ENCODE results near the gene RUNX2.

Gene RUNX2

GRCh38 chr6:45305546-45305945 lies 22.6 kb upstream of the RUNX2 start:
- Histone ChIP-seq H3K36me3 (ENCODE audit: insufficient read depth, low read length) (no peaks in the 10 kb centered on the region), H3K9me3 (ENCODE audit: low read length) (no peaks in the 10 kb centered on the region), H3K4me3 (ENCODE audit: low read depth in 1 of 2, low read length in 2 of 2) (no peak overlapping the region), H3K4me1 (ENCODE audit: insufficient read depth, low read length) (no peaks in the 10 kb centered on the region), H3K9ac (ENCODE audit: low read length) (no peak overlapping the region), H3K27me3 (ENCODE audit: control insufficient read depth in 1 of 2, insufficient read depth in 2 of 2, low read length in 2 of 2) (no peaks in the 10 kb centered on the region), H3K27ac (ENCODE audit: low read depth, low read length) (no peak overlapping the region)

DNA sequence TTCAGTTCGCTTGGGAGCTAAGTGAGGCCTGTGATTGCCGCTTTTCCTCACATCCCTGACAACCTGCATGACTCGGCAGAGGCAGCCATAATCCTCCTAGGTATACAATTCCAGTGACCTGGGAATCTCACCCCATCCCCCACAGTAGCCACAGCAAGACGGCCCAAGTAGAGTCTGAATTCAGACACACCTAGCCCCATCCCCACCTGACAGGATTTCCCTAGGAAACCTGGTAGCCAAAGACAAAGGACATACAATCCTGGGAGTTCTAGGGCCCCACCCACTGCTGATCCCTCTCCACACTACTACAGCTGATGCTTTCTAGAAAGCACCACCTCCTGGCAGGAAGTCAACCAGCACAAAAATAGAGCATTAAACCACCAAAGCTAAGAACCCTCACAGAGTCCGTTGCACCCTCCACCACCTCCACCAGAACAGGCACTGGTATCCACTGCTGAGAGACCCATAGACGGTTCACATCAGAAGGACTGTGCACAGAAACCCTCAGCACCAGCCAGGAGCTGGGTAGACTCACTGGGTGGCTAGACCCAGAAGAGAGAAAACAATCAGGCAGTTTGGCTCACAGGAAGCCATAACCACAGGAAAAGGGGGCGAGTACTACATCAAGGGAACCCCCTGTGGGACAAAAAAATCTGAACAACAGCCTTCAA lies 17.9 kb upstream of the RUNX2 start:
- Histone ChIP-seq H3K36me3 (ENCODE audit: insufficient read depth, low read length) (no peaks in the 10 kb centered on the region), H3K9me3 (ENCODE audit: low read length) (no peaks in the 10 kb centered on the region), H3K9ac (ENCODE audit: low read length) (no peak overlapping the region), H3K4me1 (ENCODE audit: insufficient read depth, low read length) (no peaks in the 10 kb centered on the region), H3K27ac (ENCODE audit: low read depth, low read length) (no peak overlapping the region), H3K4me3 (ENCODE audit: low read depth in 1 of 2, low read length in 2 of 2) (no peak overlapping the region), H3K27me3 (ENCODE audit: control insufficient read depth in 1 of 2, insufficient read depth in 2 of 2, low read length in 2 of 2) (no peaks in the 10 kb centered on the region)

DNA sequence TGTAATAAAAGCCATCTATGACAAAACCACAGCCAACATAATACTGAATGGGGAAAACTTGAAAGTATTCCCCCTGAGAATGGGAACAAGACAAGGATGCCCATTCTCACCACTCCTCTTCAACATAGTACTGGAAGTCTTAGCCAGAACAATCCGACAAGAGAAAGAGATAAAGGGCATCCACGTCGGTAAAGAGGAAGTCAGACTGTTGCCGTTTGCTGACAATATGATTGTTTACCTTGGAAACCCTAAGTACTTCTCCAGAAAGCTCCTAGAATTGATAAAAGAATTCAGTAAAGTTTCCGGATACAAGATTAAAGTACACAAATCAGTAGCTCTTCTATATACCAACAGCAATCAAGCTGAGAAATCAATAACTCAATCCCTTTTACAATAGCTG lies 14.0 kb upstream of the RUNX2 start:
- Histone ChIP-seq H3K27me3 (ENCODE audit: control insufficient read depth in 1 of 2, insufficient read depth in 2 of 2, low read length in 2 of 2) (no peaks in the 10 kb centered on the region), H3K4me1 (ENCODE audit: insufficient read depth, low read length) (no peaks in the 10 kb centered on the region), H3K27ac (ENCODE audit: low read depth, low read length) (no peak overlapping the region), H3K9me3 (ENCODE audit: low read length) (no peaks in the 10 kb centered on the region), H3K4me3 (ENCODE audit: low read depth in 1 of 2, low read length in 2 of 2) (no peak overlapping the region), H3K36me3 (ENCODE audit: insufficient read depth, low read length) (no peaks in the 10 kb centered on the region), H3K9ac (ENCODE audit: low read length) (no peak overlapping the region)

DNA sequence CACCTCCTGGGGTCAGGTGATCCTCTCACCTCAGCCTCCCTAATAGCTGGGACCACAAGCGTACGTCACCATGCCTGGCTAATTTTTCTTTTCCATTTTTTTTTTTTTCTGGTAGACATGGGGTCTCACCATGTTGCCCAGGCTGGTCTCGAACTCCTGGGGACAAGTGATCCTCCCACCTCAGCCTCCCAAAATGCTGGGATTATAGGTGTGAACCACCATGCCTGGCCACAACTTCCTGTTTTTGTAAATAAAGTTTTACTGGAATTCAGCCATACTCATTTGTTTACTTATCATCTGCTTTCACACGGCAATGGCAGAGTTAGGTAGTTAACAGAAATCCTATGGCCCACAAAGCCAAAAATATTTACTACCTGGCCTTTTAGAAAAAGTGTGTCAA lies 7.8 kb upstream of the RUNX2 start:
- no peak overlapping the region for H3K9ac ChIP-seq (ENCODE audit: low read length)
- H3K4me3 ChIP-seq (ENCODE audit: low read depth in 1 of 2, low read length in 2 of 2) = no peak overlapping the region
- no peaks in the 10 kb centered on the region for H3K4me1 ChIP-seq (ENCODE audit: insufficient read depth, low read length)
- no peaks in the 10 kb centered on the region for H3K36me3 ChIP-seq (ENCODE audit: insufficient read depth, low read length)
- no peak overlapping the region for H3K27ac ChIP-seq (ENCODE audit: low read depth, low read length)
- no peaks in the 10 kb centered on the region for H3K27me3 ChIP-seq (ENCODE audit: control insufficient read depth in 1 of 2, insufficient read depth in 2 of 2, low read length in 2 of 2)
- no peaks in the 10 kb centered on the region for H3K9me3 ChIP-seq (ENCODE audit: low read length)

GRCh38 chr6:45323656-45324224 lies 4.4 kb upstream of the RUNX2 start:
- H3K27ac ChIP-seq (ENCODE audit: low read depth, low read length) = no peak overlapping the region
- H3K9ac ChIP-seq (ENCODE audit: low read length) = no peak overlapping the region
- H3K36me3 ChIP-seq (ENCODE audit: insufficient read depth, low read length) = no peaks in the 10 kb centered on the region
- H3K27me3 ChIP-seq (ENCODE audit: control insufficient read depth in 1 of 2, insufficient read depth in 2 of 2, low read length in 2 of 2) = no peaks in the 10 kb centered on the region
- no peaks in the 10 kb centered on the region for H3K4me1 ChIP-seq (ENCODE audit: insufficient read depth, low read length)
- H3K4me3 ChIP-seq (ENCODE audit: low read depth in 1 of 2, low read length in 2 of 2) = no peak overlapping the region
- H3K9me3 ChIP-seq (ENCODE audit: low read length) = no peaks in the 10 kb centered on the region

DNA sequence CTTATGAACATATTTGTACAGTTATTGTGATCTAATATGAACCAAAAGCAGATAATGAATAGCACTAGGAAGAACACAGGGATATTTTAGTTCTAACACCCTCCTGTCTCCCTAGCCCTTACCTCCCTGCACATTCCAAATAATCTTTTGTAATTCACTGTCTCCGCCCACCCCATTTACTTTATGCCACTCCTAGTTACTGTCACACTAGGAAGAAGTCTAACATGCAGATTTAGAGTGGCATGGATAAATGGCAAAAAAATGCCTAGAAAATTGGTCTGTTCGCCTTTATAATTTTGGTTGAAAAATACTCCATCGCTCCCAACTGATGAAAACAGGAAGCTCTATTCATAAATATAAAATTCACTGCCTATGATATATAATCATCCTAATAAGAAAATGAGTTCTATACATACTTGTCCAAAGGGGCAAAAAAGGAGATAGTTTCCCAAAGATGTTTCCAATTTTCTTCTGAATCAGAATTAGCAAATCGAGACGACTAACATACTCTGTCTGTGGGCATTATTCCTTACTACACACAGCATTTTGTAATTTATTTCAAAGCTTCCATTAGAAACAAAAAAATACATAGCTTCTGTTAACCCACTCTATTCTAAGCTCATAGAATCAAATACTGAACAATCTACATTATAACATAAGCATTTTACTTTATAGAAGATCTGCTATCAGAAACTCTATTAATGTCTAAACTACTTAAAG lies 1.3 kb upstream of the RUNX2 start:
- no peaks in the 10 kb centered on the region for H3K27me3 ChIP-seq (ENCODE audit: control insufficient read depth in 1 of 2, insufficient read depth in 2 of 2, low read length in 2 of 2)
- H3K36me3 ChIP-seq (ENCODE audit: insufficient read depth, low read length) = no peaks in the 10 kb centered on the region
- no peak overlapping the region for H3K27ac ChIP-seq (ENCODE audit: low read depth, low read length)
- H3K4me1 ChIP-seq (ENCODE audit: insufficient read depth, low read length) = no peaks in the 10 kb centered on the region
- no peaks in the 10 kb centered on the region for H3K9me3 ChIP-seq (ENCODE audit: low read length)
- no peak overlapping the region for H3K4me3 ChIP-seq (ENCODE audit: low read depth in 1 of 2, low read length in 2 of 2)
- H3K9ac ChIP-seq (ENCODE audit: low read length) = no peak overlapping the region

- Histone ChIP-seq H3K36me3 (ENCODE audit: insufficient read depth, low read length) (no peaks in the 10 kb centered on the region), H3K4me1 (ENCODE audit: insufficient read depth, low read length) (no peaks in the 10 kb centered on the region), H3K27me3 (ENCODE audit: control insufficient read depth in 1 of 2, insufficient read depth in 2 of 2, low read length in 2 of 2) (no peaks in the 10 kb centered on the region), H3K9me3 (ENCODE audit: low read length) (no peaks in the 10 kb centered on the region), H3K27ac (ENCODE audit: low read depth, low read length) (no peak overlapping the region), H3K9ac (ENCODE audit: low read length) (no peak overlapping the region), H3K4me3 (ENCODE audit: low read depth in 1 of 2, low read length in 2 of 2) (no peak overlapping the region)
Measured at GRCh38 chr6:45328523-45328922, 393 bp downstream of the RUNX2 start.

DNA sequence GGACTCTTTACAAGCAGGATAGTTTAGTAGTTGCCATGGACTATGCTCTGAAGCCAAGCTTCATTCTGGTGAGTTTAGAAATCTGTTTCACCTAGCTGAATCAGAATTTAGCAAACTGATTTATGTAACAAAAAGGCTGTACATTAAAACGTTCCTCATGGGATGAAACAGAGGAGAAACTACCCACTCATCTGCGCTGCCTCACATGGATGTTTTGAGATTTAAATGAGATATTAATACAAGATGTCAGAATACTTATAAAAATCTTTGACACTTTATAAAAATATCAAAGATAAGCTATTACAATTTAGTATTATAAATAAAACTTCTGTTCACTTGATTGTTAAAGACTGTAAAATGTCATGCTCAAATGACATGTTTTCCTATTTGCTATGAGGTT lies 16.8 kb downstream of the RUNX2 start:
- Histone ChIP-seq H3K27me3 (ENCODE audit: control insufficient read depth in 1 of 2, insufficient read depth in 2 of 2, low read length in 2 of 2) (no peaks in the 10 kb centered on the region), H3K4me3 (ENCODE audit: low read depth in 1 of 2, low read length in 2 of 2) (no peak overlapping the region), H3K9ac (ENCODE audit: low read length) (no peak overlapping the region), H3K36me3 (ENCODE audit: insufficient read depth, low read length) (no peaks in the 10 kb centered on the region), H3K9me3 (ENCODE audit: low read length) (no peaks in the 10 kb centered on the region), H3K27ac (ENCODE audit: low read depth, low read length) (no peak overlapping the region), H3K4me1 (ENCODE audit: insufficient read depth, low read length) (no peaks in the 10 kb centered on the region)

DNA sequence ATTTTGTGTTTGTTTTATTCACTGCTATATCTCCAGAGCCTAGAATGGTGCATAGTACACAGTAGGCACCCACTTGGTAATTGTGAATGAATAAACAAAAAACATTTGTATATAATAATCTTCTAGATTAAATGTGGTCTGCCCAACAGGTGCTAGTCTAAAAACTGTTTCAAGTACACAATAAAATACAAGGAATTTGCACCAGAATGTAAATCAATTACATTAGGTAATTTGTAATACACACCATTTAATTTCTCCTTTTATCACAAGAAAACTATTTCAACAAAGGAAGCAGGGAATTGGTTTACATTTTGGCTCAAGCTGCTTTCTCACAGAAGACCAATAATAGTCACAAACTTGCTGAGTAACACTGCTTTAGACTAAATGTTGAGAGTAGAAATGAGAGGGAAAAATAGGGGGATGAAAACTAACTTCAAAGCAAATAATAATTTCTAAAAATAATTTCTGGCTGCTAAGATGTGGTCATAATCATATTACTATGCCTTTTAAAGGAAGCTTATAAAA lies 22.1 kb downstream of the RUNX2 start:
- H3K4me1 ChIP-seq (ENCODE audit: insufficient read depth, low read length) = no peaks in the 10 kb centered on the region
- H3K9ac ChIP-seq (ENCODE audit: low read length) = no peak overlapping the region
- no peaks in the 10 kb centered on the region for H3K9me3 ChIP-seq (ENCODE audit: low read length)

GRCh38 chr6:45351076-45351475 lies 22.9 kb downstream of the RUNX2 start:
- Histone ChIP-seq H3K4me3 (ENCODE audit: low read depth in 1 of 2, low read length in 2 of 2) (no peak overlapping the region), H3K9ac (ENCODE audit: low read length) (no peak overlapping the region), H3K4me1 (ENCODE audit: insufficient read depth, low read length) (no peaks in the 10 kb centered on the region), H3K9me3 (ENCODE audit: low read length) (no peaks in the 10 kb centered on the region), H3K36me3 (ENCODE audit: insufficient read depth, low read length) (no peaks in the 10 kb centered on the region), H3K27me3 (ENCODE audit: control insufficient read depth in 1 of 2, insufficient read depth in 2 of 2, low read length in 2 of 2) (no peaks in the 10 kb centered on the region), H3K27ac (ENCODE audit: low read depth, low read length) (no peak overlapping the region)

More for the DNA sequence above, 22.1 kb downstream of the RUNX2 start:
- Histone ChIP-seq H3K27me3 (ENCODE audit: control insufficient read depth in 1 of 2, insufficient read depth in 2 of 2, low read length in 2 of 2) (no peaks in the 10 kb centered on the region), H3K4me3 (ENCODE audit: low read depth in 1 of 2, low read length in 2 of 2) (no peak overlapping the region), H3K36me3 (ENCODE audit: insufficient read depth, low read length) (no peaks in the 10 kb centered on the region), H3K27ac (ENCODE audit: low read depth, low read length) (no peak overlapping the region)

DNA sequence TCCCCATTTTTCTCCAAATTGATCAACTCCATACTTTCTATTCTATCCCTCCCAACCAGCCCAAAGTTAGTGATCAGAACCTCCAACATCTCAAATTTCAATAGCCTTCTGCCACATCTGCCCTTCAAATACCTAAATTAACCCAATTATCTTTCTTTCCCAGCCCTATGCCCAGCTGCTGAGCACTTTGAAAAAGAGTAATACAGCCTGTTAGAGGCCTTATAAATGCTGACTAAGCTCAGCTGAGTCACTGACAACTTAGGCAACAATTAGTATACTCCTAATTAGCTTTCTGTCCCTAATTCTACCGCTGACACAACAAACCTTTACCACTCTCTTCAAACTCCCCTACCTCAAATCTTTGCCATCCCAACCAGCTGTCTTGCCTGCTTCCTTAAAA lies 23.5 kb downstream of the RUNX2 start:
- Histone ChIP-seq H3K9me3 (ENCODE audit: low read length) (no peaks in the 10 kb centered on the region), H3K9ac (ENCODE audit: low read length) (no peak overlapping the region), H3K4me3 (ENCODE audit: low read depth in 1 of 2, low read length in 2 of 2) (no peak overlapping the region), H3K36me3 (ENCODE audit: insufficient read depth, low read length) (no peaks in the 10 kb centered on the region), H3K27me3 (ENCODE audit: control insufficient read depth in 1 of 2, insufficient read depth in 2 of 2, low read length in 2 of 2) (no peaks in the 10 kb centered on the region), H3K27ac (ENCODE audit: low read depth, low read length) (no peak overlapping the region), H3K4me1 (ENCODE audit: insufficient read depth, low read length) (no peaks in the 10 kb centered on the region)
